HEK293T (cell line): ENCODE data around the gene RER1.

Source experiments
- CTCF ChIA-PET: fragments of 350-600 bp; formaldehyde crosslinking; extraction: SDS; loops from one replicate; lab custom pipeline; 2021; ENCODE audit warnings: antibody characterized with exemption, inconsistent platforms; lab: Yijun Ruan, JAX
- POLR2A ChIA-PET: fragments of 350-600 bp; formaldehyde crosslinking; extraction: SDS; loops from one replicate; lab custom pipeline; 2020; ENCODE audit warnings: antibody characterized with exemption, inconsistent platforms; lab: Yijun Ruan, JAX
- DNase-seq: peaks from one replicate; pipeline ENCODE4 v3.0.0; 2012; ENCODE audit warnings: mixed read lengths; ENCODE audit errors: extremely low spot score
- ARNT ChIP-seq: fragments of 450-650 bp; IDR thresholded peaks from 2 replicates; pipeline ENCODE4 v1.6.1; 2017; ENCODE audit warnings: mild to moderate bottlenecking
- BHLHE40 ChIP-seq: fragments of 450-650 bp; IDR thresholded peaks from 2 replicates; pipeline ENCODE4 v1.6.1; 2016; ENCODE audit warnings: mild to moderate bottlenecking, moderate library complexity, borderline replicate concordance
- CTBP1 ChIP-seq: fragments of 450-650 bp; IDR thresholded peaks from 2 replicates; pipeline ENCODE4 v1.6.1; 2016; ENCODE audit warnings: borderline replicate concordance
- ELF4 ChIP-seq: fragments of 450-650 bp; IDR thresholded peaks from 2 replicates; pipeline ENCODE4 v1.6.1; 2017; ENCODE audit warnings: antibody characterized with exemption
- FOXA1 ChIP-seq: fragments of 450-650 bp; IDR thresholded peaks from 2 replicates; pipeline ENCODE4 v1.6.1; 2016; ENCODE audit warnings: mild to moderate bottlenecking
- FOXK2 ChIP-seq: fragments of 450-650 bp; IDR thresholded peaks from 2 replicates; pipeline ENCODE4 v1.6.1; 2016; ENCODE audit warnings: mild to moderate bottlenecking
- FOXM1 ChIP-seq: fragments of 450-650 bp; IDR thresholded peaks from 2 replicates; pipeline ENCODE4 v1.6.1; 2017; ENCODE audit warnings: mild to moderate bottlenecking, borderline replicate concordance
- HDGF ChIP-seq: fragments of 450-650 bp; IDR thresholded peaks from 2 replicates; pipeline ENCODE4 v1.6.1; 2017; ENCODE audit warnings: antibody characterized with exemption, borderline replicate concordance
- L3MBTL2 ChIP-seq: fragments of 450-650 bp; conservative IDR thresholded peaks from 2 replicates; pipeline ENCODE4 v1.6.1; 2016; ENCODE audit warnings: mild to moderate bottlenecking
- LEF1 ChIP-seq: fragments of 450-650 bp; IDR thresholded peaks from 2 replicates; pipeline ENCODE4 v1.6.1; 2017; ENCODE audit warnings: mild to moderate bottlenecking, borderline replicate concordance
- NFRKB ChIP-seq: fragments of 450-650 bp; IDR thresholded peaks from 2 replicates; pipeline ENCODE4 v1.6.1; 2016; ENCODE audit warnings: mild to moderate bottlenecking, moderate library complexity
- PKNOX1 ChIP-seq: fragments of 450-650 bp; IDR thresholded peaks from 2 replicates; pipeline ENCODE4 v1.6.1; 2016
- SP1 ChIP-seq: fragments of 450-650 bp; IDR thresholded peaks from 2 replicates; pipeline ENCODE4 v1.6.1; 2017
- SUZ12 ChIP-seq: fragments of 450-650 bp; IDR thresholded peaks from 2 replicates; pipeline ENCODE4 v1.6.1; 2016; ENCODE audit warnings: mild to moderate bottlenecking
- TARDBP ChIP-seq: fragments of 450-650 bp; IDR thresholded peaks from 2 replicates; pipeline ENCODE4 v1.6.1; 2016
- ZNF384 ChIP-seq: fragments of 450-650 bp; IDR thresholded peaks from 2 replicates; pipeline ENCODE4 v1.6.1; 2016

Gene RER1

GRCh38 chr1:2391041-2391930, at the start of gene RER1, which contains the start of gene MORN1:
Gene RER1 (plus strand): TSS chr1:2391841. CDS start chr1:2395791, 3,950 bp downstream.
Gene MORN1 (minus strand): TSS chr1:2391554. CDS start chr1:2391533, 21 bp downstream.
- POLR2A ChIA-PET, result interaction anchor here (0.6 to 2.5 kb wide), 14 partner anchors 9 to 199 kb away, joined by 3 to 18 read pairs (median 5); partner anchors contain the start of genes FAAP20, PEX10 and SKI
- peak; percentile 99 for DNase-seq
- CTCF ChIA-PET, result interaction anchor here (0.8 to 1.4 kb wide), 2 partner anchors 10 to 196 kb away, joined by 3 to 9 read pairs; partner anchors contain the start of gene FAAP20
- TF ChIP-seq SP1 (no peak), ELF4 (peak; percentile 42; the same call in 1 of the 2 replicates), FOXK2 (no peak)

GRCh38 chr1:2342384-2343022, 49.1 kb upstream of the RER1 start:
- POLR2A ChIA-PET, result no interaction called here
- DNase-seq, result no peak
- CTCF ChIA-PET, result no interaction called here
- no peak for TF ChIP-seq SP1
- no peak for TF ChIP-seq ELF4
- no peak for TF ChIP-seq FOXA1
- no peak for TF ChIP-seq NFRKB
- no peak for TF ChIP-seq PKNOX1
- TF ChIP-seq FOXM1, result no peak
- TF ChIP-seq ZNF384, result no peak
- TF ChIP-seq BHLHE40, result no peak
- no peak for TF ChIP-seq LEF1
- TF ChIP-seq L3MBTL2, result no peak
- TF ChIP-seq HDGF, result no peak
- no peak for TF ChIP-seq CTBP1
- no peak for TF ChIP-seq TARDBP
- TF ChIP-seq SUZ12, result no peak
- TF ChIP-seq FOXK2, result no peak

GRCh38 chr1:2343023-2343935, 48.4 kb upstream of the RER1 start:
- POLR2A ChIA-PET, result no interaction called here
- DNase-seq, result no peak
- CTCF ChIA-PET, result no interaction called here
- TF ChIP-seq PKNOX1, result no peak
- no peak for TF ChIP-seq FOXK2

GRCh38 chr1:2344121-2344681, 47.4 kb upstream of the RER1 start:
- POLR2A ChIA-PET, result no interaction called here

More at GRCh38 chr1:2344121-2344681, 47.4 kb upstream of the RER1 start:
- TF ChIP-seq LEF1 (no peak), ZNF384 (no peak), FOXM1 (no peak), CTBP1 (no peak), HDGF (no peak), BHLHE40 (no peak), TARDBP (no peak), ARNT (no peak), L3MBTL2 (no peak), FOXA1 (no peak), ELF4 (no peak), PKNOX1 (no peak), SUZ12 (no peak), FOXK2 (no peak), SP1 (no peak), NFRKB (no peak)
- DNase-seq, result no peak
- CTCF ChIA-PET, result no interaction called here
